RWPE2 (cell line): Measurements from ENCODE around the gene CYP2C18.

ENCODE experiments used
- ATAC-seq: fragments of 200-7000 bp; cut with Tn5 transposase; 3 replicates; pipeline ENCODE4 v1.9.1; 2021; ENCODE audit warnings: low read depth
- DNase-seq: peaks from one replicate; pipeline ENCODE4 v3.0.0-alpha.2; 2020; ENCODE audit warnings: low spot score
- H3K27ac ChIP-seq: fragments of 450-650 bp; 2 replicates; pipeline ENCODE4 v1.5.1; 2017; ENCODE audit warnings: mild to moderate bottlenecking; ENCODE audit not compliant: poor library complexity, severe bottlenecking
- H3K27me3 ChIP-seq: fragments of 250-450 bp; sonication (Bioruptor Pico); 2 replicates; pipeline ENCODE4 v1.5.1; 2021; ENCODE audit warnings: mild to moderate bottlenecking, moderate library complexity; ENCODE audit not compliant: insufficient read depth, poor library complexity, severe bottlenecking
- H3K36me3 ChIP-seq: fragments of 250-450 bp; sonication (Bioruptor Pico); 2 replicates; pipeline ENCODE4 v1.5.1; 2020; ENCODE audit warnings: low read depth, mild to moderate bottlenecking, moderate library complexity
- H3K4me1 ChIP-seq: fragments of 250-450 bp; sonication (Bioruptor Pico); 2 replicates; pipeline ENCODE4 v1.5.1; 2021; ENCODE audit warnings: mild to moderate bottlenecking, moderate library complexity; ENCODE audit not compliant: insufficient read depth, poor library complexity, severe bottlenecking
- H3K4me3 ChIP-seq: fragments of 250-450 bp; sonication (Bioruptor Pico); 2 replicates; pipeline ENCODE4 v1.5.1; 2021; ENCODE audit warnings: mild to moderate bottlenecking, moderate library complexity; ENCODE audit not compliant: severe bottlenecking
- H3K9me3 ChIP-seq: fragments of 250-450 bp; sonication (Bioruptor Pico); 2 replicates; pipeline ENCODE4 v1.5.1; 2021; ENCODE audit warnings: mild to moderate bottlenecking, moderate library complexity; ENCODE audit not compliant: severe bottlenecking
- TF ChIP-seq, protein P1 (sequence below): fragments of 450-650 bp; IDR thresholded peaks from one replicate; pipeline ENCODE4 v1.5.1; 2017; ENCODE audit warnings: mild to moderate bottlenecking, moderate library complexity; ENCODE audit not compliant: poor library complexity, severe bottlenecking

The CYP2C18 gene

DNA sequence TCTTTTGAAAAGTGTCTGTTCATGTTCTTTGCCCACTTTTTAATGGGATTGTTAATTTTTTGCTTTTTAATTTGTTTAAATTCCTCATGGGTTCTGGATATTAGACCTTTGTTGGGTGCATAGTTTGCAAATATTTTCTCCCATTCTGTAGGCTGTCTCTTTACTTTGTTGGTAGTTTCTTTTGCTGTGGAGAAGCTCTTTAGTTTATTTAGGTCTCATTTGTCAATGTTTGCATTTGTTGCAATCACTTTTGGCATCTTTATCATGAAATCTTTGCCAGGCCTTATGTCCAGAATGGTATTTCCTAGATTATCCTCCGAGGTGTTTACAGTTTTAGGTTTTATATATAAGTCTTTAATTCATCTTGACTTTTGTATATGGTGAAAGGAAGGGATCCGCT, 55.1 kb downstream of the CYP2C18 start:
- Histone ChIP-seq H3K4me3 (no peak overlapping the region), H3K36me3 (no peaks in the 10 kb centered on the region), H3K4me1 (no peaks in the 10 kb centered on the region), H3K27ac (no peak overlapping the region), H3K9me3 (no peaks in the 10 kb centered on the region), H3K27me3 (no peaks in the 10 kb centered on the region)
- TF ChIP-seq, protein P1, sequence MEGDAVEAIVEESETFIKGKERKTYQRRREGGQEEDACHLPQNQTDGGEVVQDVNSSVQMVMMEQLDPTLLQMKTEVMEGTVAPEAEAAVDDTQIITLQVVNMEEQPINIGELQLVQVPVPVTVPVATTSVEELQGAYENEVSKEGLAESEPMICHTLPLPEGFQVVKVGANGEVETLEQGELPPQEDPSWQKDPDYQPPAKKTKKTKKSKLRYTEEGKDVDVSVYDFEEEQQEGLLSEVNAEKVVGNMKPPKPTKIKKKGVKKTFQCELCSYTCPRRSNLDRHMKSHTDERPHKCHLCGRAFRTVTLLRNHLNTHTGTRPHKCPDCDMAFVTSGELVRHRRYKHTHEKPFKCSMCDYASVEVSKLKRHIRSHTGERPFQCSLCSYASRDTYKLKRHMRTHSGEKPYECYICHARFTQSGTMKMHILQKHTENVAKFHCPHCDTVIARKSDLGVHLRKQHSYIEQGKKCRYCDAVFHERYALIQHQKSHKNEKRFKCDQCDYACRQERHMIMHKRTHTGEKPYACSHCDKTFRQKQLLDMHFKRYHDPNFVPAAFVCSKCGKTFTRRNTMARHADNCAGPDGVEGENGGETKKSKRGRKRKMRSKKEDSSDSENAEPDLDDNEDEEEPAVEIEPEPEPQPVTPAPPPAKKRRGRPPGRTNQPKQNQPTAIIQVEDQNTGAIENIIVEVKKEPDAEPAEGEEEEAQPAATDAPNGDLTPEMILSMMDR, result no peak
- ATAC-seq, result no peak
- DNase-seq, result no peak

- ATAC-seq, result no peak
- Histone ChIP-seq H3K9me3 (no peaks in the 10 kb centered on the region), H3K27ac (no peak overlapping the region), H3K36me3 (no peaks in the 10 kb centered on the region), H3K27me3 (peaks cover 3% of the 10 kb centered on the region), H3K4me3 (no peak overlapping the region), H3K4me1 (no peaks in the 10 kb centered on the region)
- TF ChIP-seq, protein P1, result no peak
- DNase-seq, result no peak
These were observed 63.6 kb downstream of the CYP2C18 start for GRCh38 chr10:94747137-94747536.

GRCh38 chr10:94747838-94748237, 64.3 kb downstream of the CYP2C18 start:
- H3K4me3 ChIP-seq, result no peak overlapping the region
- H3K9me3 ChIP-seq, result no peaks in the 10 kb centered on the region
- H3K27me3 ChIP-seq, result peaks cover 3% of the 10 kb centered on the region
- TF ChIP-seq, protein P1, result no peak
- DNase-seq (no peak), ATAC-seq (no peak)
- H3K36me3 ChIP-seq, result no peaks in the 10 kb centered on the region
- no peaks in the 10 kb centered on the region for H3K4me1 ChIP-seq
- no peak overlapping the region for H3K27ac ChIP-seq

- Histone ChIP-seq H3K9me3 (no peaks in the 10 kb centered on the region), H3K4me1 (no peaks in the 10 kb centered on the region), H3K27me3 (no peaks in the 10 kb centered on the region), H3K4me3 (no peak overlapping the region), H3K27ac (no peak overlapping the region), H3K36me3 (no peaks in the 10 kb centered on the region)
- DNase-seq (no peak), ATAC-seq (no peak)
- TF ChIP-seq, protein P1, result no peak
These were observed 74.4 kb downstream of the CYP2C18 start for GRCh38 chr10:94757916-94758315.

DNA sequence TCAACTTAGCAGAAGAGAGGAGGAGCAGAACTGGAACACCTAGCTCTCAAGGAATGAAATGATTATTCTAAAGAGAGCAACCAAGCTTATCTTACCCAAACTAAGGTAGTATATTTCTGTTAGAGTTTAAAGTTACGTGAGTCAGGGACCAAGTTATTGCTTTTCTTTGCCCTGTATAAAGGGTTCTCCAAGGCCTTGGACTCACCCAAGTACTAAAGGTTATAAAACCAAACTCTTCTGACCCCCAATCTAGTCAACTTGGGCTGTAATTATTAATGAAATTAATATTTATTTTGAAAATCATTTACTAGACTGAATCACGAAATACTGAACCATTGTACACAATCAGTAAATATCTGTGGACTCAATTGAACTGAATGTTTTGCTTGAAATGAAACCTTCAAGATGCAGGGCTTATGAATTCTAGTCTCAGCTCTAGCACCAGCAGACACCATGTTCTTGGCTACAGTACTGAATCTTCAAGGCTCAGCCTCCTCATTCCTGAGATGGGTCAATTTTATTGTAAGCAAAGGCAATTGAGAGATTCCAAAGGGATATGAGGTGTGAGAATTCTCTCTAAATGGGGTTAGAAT, 77.2 kb downstream of the CYP2C18 start:
- no peaks in the 10 kb centered on the region for H3K36me3 ChIP-seq
- ATAC-seq (no peak), DNase-seq (no peak)
- H3K4me1 ChIP-seq, result no peaks in the 10 kb centered on the region
- H3K4me3 ChIP-seq, result no peak overlapping the region
- TF ChIP-seq, protein P1, result no peak
- H3K9me3 ChIP-seq, result no peaks in the 10 kb centered on the region
- no peaks in the 10 kb centered on the region for H3K27me3 ChIP-seq
- H3K27ac ChIP-seq, result no peak overlapping the region
